Activated gamma-delta T cell (primary cell): ENCODE results near the gene MORN1.
"Not testable (repeated sequence)": the region's sequence is repeated elsewhere in the genome, so short reads cannot be mapped to it uniquely, and the experiment has no call there.

Experiments used
- DNase-seq: peaks from one replicate; lab custom pipeline; 2025; lab: John Stamatoyannopoulos, UW
- total RNA-seq, 2 donors: gene quantifications; one replicate each; lab custom pipeline; 2026; lab: John Stamatoyannopoulos, UW

The MORN1 gene
- total RNA-seq = 9.1 to 11.5 reads per million in 2 donors

GRCh38 chr1:2391041-2391930 lies at the start of gene MORN1, which contains the start of gene RER1:
Gene MORN1 (minus strand): TSS chr1:2391554. CDS start chr1:2391533, 21 bp downstream.
Gene RER1 (plus strand): TSS chr1:2391841. CDS start chr1:2395791, 3,950 bp downstream.
- peak; percentile 98 for DNase-seq

DNA sequence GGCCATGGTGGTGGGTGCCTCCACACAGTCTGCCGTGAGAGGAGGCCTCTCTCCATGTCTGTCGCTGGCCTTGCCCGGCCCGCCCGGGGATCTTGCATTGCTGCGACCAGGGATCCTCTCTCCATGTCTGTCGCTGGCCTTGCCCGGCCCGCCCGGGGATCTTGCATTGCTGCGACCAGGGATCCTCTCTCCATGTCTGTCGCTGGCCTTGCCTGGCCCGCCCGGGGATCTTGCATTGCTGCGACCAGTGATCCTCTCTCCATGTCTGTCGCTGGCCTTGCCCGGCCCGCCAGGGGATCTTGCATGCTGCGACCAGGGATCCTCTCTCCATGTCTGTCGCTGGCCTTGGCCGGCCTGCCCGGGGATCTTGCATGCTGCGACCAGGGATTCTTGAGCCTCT lies 49.0 kb upstream of the MORN1 start:
- DNase-seq = not testable (repeated sequence)

- no peak for DNase-seq
These were observed 48.0 kb upstream of the MORN1 start for GRCh38 chr1:2439369-2439768.

DNA sequence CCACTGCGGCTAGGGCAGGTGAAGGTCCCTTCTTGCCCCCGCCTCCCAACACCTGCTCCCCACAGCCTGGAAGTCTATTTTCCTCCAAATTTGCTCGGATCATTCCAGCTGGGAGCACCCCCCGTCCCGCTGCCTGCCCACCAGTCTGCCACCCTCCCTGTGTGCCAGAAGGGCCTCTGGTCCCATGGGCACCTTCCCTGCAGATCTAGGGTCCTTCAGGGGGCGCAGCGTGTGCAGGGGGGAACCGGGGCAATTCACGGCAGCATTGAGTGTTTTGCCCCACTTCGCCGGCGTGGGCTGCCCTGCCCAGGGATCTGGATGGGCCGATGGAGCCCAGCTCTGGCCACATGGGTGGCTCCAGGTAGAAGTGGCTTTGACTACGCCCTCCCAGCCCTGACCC lies 47.3 kb upstream of the MORN1 start:
- DNase-seq = no peak

- DNase-seq = no peak
These were observed 46.7 kb upstream of the MORN1 start for GRCh38 chr1:2438038-2438437.

GRCh38 chr1:2437617-2438016 lies 46.3 kb upstream of the MORN1 start:
- no peak for DNase-seq

- no peak for DNase-seq
These were observed 45.5 kb upstream of the MORN1 start for GRCh38 chr1:2436876-2437275.

DNA sequence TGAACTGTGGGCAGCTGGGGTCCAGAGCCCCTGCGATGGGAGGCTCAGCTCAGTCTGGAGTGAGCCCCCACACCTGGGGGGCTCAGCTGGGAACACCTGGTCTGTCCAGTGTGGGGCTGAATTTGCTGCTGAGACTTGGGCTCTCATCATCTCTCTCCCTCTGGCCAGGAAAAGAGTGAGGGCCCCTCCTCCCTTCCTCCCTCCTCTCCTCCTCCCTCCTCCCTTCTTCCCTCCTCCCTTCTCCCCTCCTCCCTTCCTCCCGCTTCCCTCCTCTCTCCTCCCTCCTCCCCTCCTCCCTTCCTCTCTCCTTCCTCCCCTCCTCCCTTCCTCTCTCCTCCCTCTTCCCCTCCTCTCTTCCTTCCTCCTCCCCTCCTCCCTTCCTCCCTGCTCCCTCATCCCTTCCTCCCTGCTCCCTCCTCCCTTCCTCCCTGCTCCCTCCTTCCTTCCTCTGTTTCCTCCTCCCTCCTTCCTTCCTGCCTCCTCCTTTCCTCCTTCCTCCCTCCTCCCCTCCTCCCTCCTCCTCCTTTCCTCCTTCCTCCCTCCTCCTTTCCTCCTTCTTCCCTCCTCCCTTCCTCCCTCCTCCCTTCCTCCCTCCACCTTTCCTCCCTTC lies 44.5 kb upstream of the MORN1 start:
- DNase-seq = no peak

DNA sequence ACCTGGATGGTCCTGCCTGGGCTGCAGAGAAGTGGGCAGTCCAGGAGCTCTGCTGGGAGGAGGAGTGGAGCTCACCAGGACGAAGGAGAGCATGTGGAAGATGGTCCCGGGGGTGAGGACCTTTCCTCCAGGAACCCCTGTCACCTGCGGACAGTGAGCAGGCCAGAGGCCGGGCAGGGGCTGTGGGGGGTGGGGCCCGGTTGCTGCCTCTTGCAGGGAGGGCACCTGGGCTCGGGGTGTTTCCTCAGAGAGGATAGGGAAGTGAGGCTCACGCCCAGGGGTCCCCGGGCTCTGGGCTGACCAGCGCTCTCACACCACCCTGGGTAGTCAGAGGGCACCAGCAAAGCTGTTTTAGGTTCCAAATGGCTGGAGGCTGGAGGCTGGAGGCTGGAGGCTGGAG lies 43.7 kb upstream of the MORN1 start:
- no peak for DNase-seq

DNA sequence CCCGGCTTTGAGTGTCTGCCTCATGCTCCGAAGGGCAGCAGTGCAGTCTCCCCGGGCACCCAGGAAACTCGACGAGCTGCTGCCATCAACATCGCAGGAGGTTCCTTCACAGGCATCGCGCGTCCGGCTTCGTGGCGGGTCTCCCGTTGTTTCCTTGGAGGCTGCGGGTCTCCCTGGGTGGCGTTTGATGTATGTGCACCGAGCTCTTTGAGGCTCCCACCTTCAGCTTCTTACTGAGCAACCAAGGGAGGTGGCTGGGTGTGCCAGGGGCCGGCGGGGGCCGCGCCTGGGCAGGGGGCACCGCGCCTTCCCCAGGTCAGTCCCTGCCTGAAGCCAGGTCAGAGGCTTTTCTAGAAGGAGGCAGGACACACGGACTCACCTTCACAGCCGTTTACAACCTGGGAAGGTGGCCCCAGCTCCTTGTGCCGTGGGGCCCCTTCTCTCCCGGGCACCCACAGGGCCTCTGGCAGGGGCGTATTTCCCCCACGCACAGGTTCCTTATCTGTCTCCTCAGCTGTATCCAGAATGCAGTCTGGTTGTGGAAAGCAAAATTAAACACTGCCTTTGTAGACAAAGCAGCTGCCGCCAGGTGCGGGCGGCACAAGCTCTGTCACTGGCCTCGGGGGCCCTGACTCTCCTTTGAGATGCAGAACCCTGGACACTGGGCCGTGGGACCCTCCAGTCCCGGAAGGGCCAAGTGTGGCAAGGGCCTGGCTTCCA lies 42.7 kb upstream of the MORN1 start:
- DNase-seq = no peak

DNA sequence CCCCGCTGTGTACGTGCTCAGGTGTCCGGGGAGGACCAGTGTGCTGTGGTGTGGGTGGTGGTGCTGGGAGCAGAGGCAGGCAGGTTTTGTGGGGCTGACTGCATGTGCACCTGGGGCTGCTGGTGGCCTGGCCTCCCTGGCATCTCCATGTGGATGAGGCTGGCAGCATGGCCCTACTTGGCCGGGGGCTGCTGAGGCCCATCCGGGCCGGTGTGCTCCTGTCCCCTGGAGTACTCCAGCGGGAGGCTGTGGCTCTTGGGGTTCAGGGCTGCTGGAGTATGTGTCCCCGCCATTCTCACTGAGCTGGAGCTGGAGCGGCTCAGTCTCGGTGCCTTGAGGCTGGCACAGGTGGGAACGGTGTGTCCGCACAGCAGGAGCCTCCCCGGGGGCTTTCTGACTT lies 41.8 kb upstream of the MORN1 start:
- DNase-seq = no peak

GRCh38 chr1:2432441-2432844 lies 41.1 kb upstream of the MORN1 start:
- no peak for DNase-seq

DNA sequence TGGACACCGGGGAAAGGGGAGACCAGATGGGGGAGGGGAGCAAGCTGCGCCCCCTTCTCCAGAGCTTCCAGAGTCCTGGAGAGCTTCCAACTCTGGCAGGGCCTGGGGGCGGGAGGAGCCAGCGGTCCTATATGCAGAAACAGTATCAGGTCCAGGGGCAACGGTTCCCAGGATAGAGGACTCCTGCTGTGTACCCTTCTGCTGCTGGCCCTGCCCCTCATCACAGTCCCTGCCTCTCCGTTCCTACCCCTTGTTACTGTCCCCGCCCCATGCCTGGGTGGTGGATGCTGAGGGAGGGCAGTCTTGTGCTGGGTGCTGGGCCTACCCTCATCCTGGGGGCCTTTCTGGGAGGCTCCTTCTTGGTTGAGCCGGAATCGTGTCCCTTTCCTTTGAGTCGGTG lies 40.2 kb upstream of the MORN1 start:
- DNase-seq = no peak

GRCh38 chr1:2431103-2431502 lies 39.7 kb upstream of the MORN1 start:
- no peak for DNase-seq

- DNase-seq = no peak
These were observed 39.2 kb upstream of the MORN1 start for GRCh38 chr1:2430592-2430973.

- DNase-seq = no peak
These were observed 38.6 kb upstream of the MORN1 start for GRCh38 chr1:2429780-2430591.

GRCh38 chr1:2428490-2428889 lies 37.1 kb upstream of the MORN1 start:
- no peak for DNase-seq

GRCh38 chr1:2427976-2428375 lies 36.6 kb upstream of the MORN1 start:
- DNase-seq = no peak

- DNase-seq = no peak
These were observed 35.7 kb upstream of the MORN1 start for GRCh38 chr1:2427051-2427450.

DNA sequence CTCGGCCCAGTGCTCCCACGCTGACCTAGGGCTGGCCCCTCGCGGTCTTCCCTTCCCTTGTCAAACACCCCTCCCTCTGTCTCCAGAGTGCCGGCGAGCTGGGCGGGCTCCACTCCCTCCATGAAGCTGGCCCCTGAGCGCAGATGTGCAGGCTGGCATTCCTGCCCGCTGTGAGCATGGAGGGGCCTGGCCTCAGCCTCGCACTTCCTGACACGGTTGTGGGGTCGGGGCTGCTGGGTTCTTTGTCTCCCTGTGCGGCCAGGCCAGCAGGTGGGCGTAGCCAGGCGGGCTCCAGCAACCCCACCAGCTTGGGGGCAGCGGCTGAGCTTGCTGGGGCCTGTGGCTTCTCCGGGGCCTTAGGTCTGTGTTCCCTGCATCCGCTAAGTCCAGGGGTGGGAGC lies 35.2 kb upstream of the MORN1 start:
- DNase-seq = no peak

DNA sequence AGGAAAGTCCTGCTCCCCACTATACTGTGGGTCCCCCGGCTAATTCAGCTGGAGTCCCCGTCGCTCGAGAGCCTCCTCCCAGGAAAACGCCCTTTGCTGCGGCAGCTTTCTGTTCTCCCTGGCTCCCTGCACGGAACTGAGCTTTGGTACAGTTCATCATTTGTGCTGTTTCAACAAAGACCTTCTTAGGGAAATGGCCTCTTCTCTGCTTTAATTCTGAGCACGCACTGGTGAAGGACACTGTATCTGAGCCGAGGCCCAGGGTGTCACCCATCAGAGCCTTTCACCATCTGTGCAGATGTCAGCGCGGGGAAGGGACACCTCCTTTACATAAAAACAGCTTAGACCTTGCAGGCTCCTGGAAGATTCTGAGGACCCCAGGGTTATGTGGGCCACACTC lies 34.5 kb upstream of the MORN1 start:
- DNase-seq = no peak

DNA sequence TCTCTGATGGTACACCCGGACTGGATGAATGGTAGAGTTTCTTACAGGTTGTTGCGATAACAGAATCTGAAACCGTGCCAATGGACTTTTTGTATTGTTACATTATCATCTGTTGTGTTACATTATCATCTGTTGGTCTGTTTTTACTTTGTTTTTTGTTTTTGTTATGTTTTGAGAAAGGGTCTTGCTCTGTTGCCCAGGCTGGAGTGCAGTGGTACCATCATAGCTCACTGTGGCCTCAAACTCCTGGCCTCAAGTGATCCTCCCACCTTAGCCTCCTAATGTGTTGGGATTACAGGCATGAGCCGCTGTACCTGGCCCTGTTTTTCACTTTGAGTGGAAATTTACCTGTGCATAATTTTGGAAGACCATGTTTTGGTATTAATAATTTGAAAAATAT lies 31.2 kb upstream of the MORN1 start:
- no peak for DNase-seq
